ENCODE results near the gene PAM.
"Not testable (repeated sequence)": the region's sequence is repeated elsewhere in the genome, so short reads cannot be mapped to it uniquely, and the experiment has no call there.

The PAM gene

DNA sequence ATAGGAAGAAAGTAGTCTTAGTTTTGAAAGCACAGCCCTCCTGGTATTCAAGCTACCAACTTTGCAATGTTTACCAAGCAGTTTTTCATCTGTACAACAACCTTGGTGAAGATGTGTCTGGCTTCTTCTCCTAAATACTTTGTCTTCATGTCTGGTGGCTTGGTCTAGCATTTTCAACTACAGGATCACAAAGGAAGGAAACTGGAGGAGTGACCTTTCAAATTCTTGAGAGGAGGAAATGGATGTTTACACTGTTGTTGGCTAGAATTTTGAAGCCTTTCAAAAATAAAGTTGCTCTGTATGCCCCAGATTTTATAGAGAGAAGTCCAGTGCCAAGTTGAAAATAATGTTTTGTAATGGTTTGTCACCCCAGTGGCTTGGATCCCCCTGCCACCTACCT, 16.3 kb downstream of the PAM start:
- no peaks in the 10 kb centered on the region for H3K4me1 ChIP-seq (ENCODE audit: insufficient read depth, insufficient read length)

DNA sequence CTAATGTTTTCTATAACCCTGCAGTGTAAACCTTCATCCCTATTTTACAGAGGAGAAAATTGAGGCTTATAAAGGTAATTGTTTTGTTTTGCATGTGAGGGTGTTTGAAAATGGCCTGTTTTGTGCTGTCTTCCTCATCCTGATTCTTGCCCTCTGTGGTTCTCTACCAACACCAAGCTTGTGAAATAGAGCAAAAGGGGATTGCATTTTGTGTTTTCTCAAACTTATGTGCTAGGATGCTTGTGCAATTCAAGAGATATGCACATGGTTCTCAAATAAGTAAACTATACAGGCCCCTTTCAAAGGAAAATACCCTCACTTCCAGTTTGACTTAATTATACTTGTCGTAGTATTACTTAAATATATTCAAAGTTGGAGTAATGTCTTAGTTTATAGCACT, 17.2 kb downstream of the PAM start:
- no peak for TF ChIP-seq ZNF274 (IDR thresholded peaks at IDR 0.05; ENCODE audit: low read depth, low read length)
- no peak for TF ChIP-seq YY1 (IDR thresholded peaks at IDR 0.05; ENCODE audit: insufficient read depth, insufficient read length)
- TF ChIP-seq SUZ12 (IDR thresholded peaks at IDR 0.05; ENCODE audit: extremely low read depth, insufficient read depth, insufficient read length): no peak
- H3K4me1 ChIP-seq (ENCODE audit: insufficient read depth, insufficient read length): no peaks in the 10 kb centered on the region
- H3K9ac ChIP-seq (ENCODE audit: insufficient read length, low read depth): no peak overlapping the region
- H3K27me3 ChIP-seq (ENCODE audit: insufficient read depth, insufficient read length): no peaks in the 10 kb centered on the region
- no peak for DNase-seq (ENCODE audit: low read depth, low spot score)
- H3K36me3 ChIP-seq (ENCODE audit: insufficient read depth, insufficient read length, low read length): no peaks in the 10 kb centered on the region
- H3K4me3 ChIP-seq (ENCODE audit: insufficient read length, low read depth): no peak overlapping the region
- H3K9me3 ChIP-seq (ENCODE audit: insufficient read depth, low read length): no peaks in the 10 kb centered on the region

More for the DNA sequence above, 16.3 kb downstream of the PAM start:
- H3K27me3 ChIP-seq (ENCODE audit: insufficient read depth, insufficient read length): no peaks in the 10 kb centered on the region
- no peak for DNase-seq (ENCODE audit: low read depth, low spot score)
- H3K36me3 ChIP-seq (ENCODE audit: insufficient read depth, insufficient read length, low read length): no peaks in the 10 kb centered on the region
- no peak overlapping the region for H3K4me3 ChIP-seq (ENCODE audit: insufficient read length, low read depth)
- no peak overlapping the region for H3K9ac ChIP-seq (ENCODE audit: insufficient read length, low read depth)
- no peak for TF ChIP-seq ZNF274 (IDR thresholded peaks at IDR 0.05; ENCODE audit: low read depth, low read length)
- TF ChIP-seq YY1 (IDR thresholded peaks at IDR 0.05; ENCODE audit: insufficient read depth, insufficient read length): no peak
- no peak for TF ChIP-seq SUZ12 (IDR thresholded peaks at IDR 0.05; ENCODE audit: extremely low read depth, insufficient read depth, insufficient read length)
- no peaks in the 10 kb centered on the region for H3K9me3 ChIP-seq (ENCODE audit: insufficient read depth, low read length)

DNA sequence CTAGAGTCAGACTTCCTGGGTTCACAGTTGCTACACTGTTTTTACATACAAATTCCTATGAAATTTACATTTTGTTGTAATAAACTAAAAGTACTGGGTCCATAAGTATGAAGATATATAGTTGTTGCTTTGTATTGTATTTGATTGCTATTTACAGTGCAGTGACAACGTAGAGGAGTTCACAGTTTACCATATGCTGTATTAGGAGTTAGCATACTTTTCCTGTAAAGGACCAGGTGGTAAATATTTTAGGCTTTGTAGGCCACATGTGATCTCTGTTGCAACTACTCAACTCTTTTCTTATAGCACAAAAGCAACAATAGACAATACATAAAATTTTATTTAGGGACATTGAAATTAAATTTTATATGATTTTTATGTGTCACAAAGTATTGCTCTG, 18.0 kb downstream of the PAM start:
- no peak for TF ChIP-seq YY1 (IDR thresholded peaks at IDR 0.05; ENCODE audit: insufficient read depth, insufficient read length)
- no peak for TF ChIP-seq SUZ12 (IDR thresholded peaks at IDR 0.05; ENCODE audit: extremely low read depth, insufficient read depth, insufficient read length)
- Histone ChIP-seq H3K4me1 (ENCODE audit: insufficient read depth, insufficient read length) (no peaks in the 10 kb centered on the region), H3K36me3 (ENCODE audit: insufficient read depth, insufficient read length, low read length) (no peaks in the 10 kb centered on the region), H3K9me3 (ENCODE audit: insufficient read depth, low read length) (no peaks in the 10 kb centered on the region), H3K9ac (ENCODE audit: insufficient read length, low read depth) (no peak overlapping the region), H3K27me3 (ENCODE audit: insufficient read depth, insufficient read length) (no peaks in the 10 kb centered on the region), H3K4me3 (ENCODE audit: insufficient read length, low read depth) (no peak overlapping the region)
- DNase-seq (ENCODE audit: low read depth, low spot score): no peak

- not testable (repeated sequence) for H3K9me3 ChIP-seq (ENCODE audit: insufficient read depth, low read length); H3K4me3 ChIP-seq (ENCODE audit: insufficient read length, low read depth); H3K4me1 ChIP-seq (ENCODE audit: insufficient read depth, insufficient read length); H3K27me3 ChIP-seq (ENCODE audit: insufficient read depth, insufficient read length); DNase-seq (ENCODE audit: low read depth, low spot score); H3K36me3 ChIP-seq (ENCODE audit: insufficient read depth, insufficient read length, low read length); H3K9ac ChIP-seq (ENCODE audit: insufficient read length, low read depth)
Measured at GRCh38 chr5:102775756-102776155, 20.7 kb downstream of the PAM start.

DNA sequence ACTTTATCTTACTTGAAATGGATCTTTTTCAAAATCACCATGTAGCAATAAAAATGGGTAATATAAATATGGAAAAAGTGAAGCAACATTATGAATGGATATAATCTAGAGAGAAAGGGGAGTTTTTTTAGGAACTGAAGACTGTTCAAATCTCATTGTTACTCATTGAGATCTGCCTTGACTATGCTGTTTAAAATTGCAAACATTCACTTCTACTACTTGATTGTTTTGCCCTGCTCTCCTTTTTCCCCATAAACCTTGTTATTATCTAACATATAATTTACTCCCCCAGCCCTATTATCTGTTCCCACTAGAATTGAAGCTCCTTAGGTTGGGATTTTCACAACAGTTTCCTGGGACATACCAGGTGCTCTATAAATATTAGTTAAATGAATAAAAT, 22.0 kb downstream of the PAM start:
- H3K4me1 ChIP-seq (ENCODE audit: insufficient read depth, insufficient read length): no peaks in the 10 kb centered on the region
- no peak overlapping the region for H3K4me3 ChIP-seq (ENCODE audit: insufficient read length, low read depth)
- no peaks in the 10 kb centered on the region for H3K27me3 ChIP-seq (ENCODE audit: insufficient read depth, insufficient read length)
- no peaks in the 10 kb centered on the region for H3K9me3 ChIP-seq (ENCODE audit: insufficient read depth, low read length)
- TF ChIP-seq SUZ12 (IDR thresholded peaks at IDR 0.05; ENCODE audit: extremely low read depth, insufficient read depth, insufficient read length) (no peak), ZNF274 (IDR thresholded peaks at IDR 0.05; ENCODE audit: low read depth, low read length) (no peak), YY1 (IDR thresholded peaks at IDR 0.05; ENCODE audit: insufficient read depth, insufficient read length) (no peak)
- no peak overlapping the region for H3K9ac ChIP-seq (ENCODE audit: insufficient read length, low read depth)
- no peaks in the 10 kb centered on the region for H3K36me3 ChIP-seq (ENCODE audit: insufficient read depth, insufficient read length, low read length)
- DNase-seq (ENCODE audit: low read depth, low spot score): no peak

DNA sequence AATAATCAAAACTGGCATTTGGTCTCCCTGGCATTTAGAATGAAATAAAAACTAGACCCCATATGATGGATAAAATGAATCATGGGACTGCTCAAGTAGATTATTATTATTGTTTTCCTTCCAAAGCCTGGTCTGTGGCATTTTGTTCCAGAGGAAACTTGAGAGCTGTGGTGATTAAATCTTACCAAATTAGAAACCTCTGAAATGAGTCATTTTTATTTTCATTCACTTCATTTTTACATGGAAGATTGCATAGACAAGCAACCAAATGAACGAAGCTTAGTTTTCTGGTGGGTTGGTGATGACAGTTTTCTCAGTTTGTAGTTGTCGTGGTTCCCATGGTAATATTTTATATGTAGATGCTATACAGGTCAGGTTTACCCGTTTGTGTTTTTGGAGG, 23.4 kb downstream of the PAM start:
- TF ChIP-seq YY1 (IDR thresholded peaks at IDR 0.05; ENCODE audit: insufficient read depth, insufficient read length): no peak
- no peak for TF ChIP-seq ZNF274 (IDR thresholded peaks at IDR 0.05; ENCODE audit: low read depth, low read length)
- no peak for TF ChIP-seq SUZ12 (IDR thresholded peaks at IDR 0.05; ENCODE audit: extremely low read depth, insufficient read depth, insufficient read length)

DNA sequence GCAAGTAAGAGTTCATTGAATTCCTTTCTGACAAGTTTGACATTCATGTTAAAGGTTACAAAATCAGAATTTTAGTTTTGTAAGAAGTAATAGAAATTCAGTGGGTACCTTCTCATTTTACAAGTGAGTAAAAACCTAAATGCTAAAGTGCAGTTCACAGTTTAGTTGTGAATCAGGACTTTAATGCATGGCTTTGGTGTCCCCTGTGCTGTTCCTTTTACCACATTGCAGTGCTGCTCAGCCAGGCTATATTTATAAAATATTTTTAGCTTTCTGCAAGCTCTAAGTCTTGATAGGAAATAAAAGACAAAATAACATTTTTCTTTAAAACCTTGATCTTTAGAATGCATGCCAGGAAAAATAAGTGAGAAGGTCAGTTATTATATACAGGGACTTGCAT, 26.3 kb downstream of the PAM start:
- H3K4me3 ChIP-seq (ENCODE audit: insufficient read length, low read depth): no peak overlapping the region
- H3K36me3 ChIP-seq (ENCODE audit: insufficient read depth, insufficient read length, low read length): no peaks in the 10 kb centered on the region
- DNase-seq (ENCODE audit: low read depth, low spot score): no peak
- H3K9ac ChIP-seq (ENCODE audit: insufficient read length, low read depth): no peak overlapping the region
- no peaks in the 10 kb centered on the region for H3K9me3 ChIP-seq (ENCODE audit: insufficient read depth, low read length)
- H3K4me1 ChIP-seq (ENCODE audit: insufficient read depth, insufficient read length): no peaks in the 10 kb centered on the region
- no peak for TF ChIP-seq SUZ12 (IDR thresholded peaks at IDR 0.05; ENCODE audit: extremely low read depth, insufficient read depth, insufficient read length)
- TF ChIP-seq ZNF274 (IDR thresholded peaks at IDR 0.05; ENCODE audit: low read depth, low read length): no peak
- no peak for TF ChIP-seq YY1 (IDR thresholded peaks at IDR 0.05; ENCODE audit: insufficient read depth, insufficient read length)
- H3K27me3 ChIP-seq (ENCODE audit: insufficient read depth, insufficient read length): no peaks in the 10 kb centered on the region

More for the DNA sequence above, 23.4 kb downstream of the PAM start:
- Histone ChIP-seq H3K9ac (ENCODE audit: insufficient read length, low read depth) (no peak overlapping the region), H3K4me1 (ENCODE audit: insufficient read depth, insufficient read length) (no peaks in the 10 kb centered on the region), H3K27me3 (ENCODE audit: insufficient read depth, insufficient read length) (no peaks in the 10 kb centered on the region), H3K9me3 (ENCODE audit: insufficient read depth, low read length) (no peaks in the 10 kb centered on the region), H3K36me3 (ENCODE audit: insufficient read depth, insufficient read length, low read length) (no peaks in the 10 kb centered on the region), H3K4me3 (ENCODE audit: insufficient read length, low read depth) (no peak overlapping the region)
- no peak for DNase-seq (ENCODE audit: low read depth, low spot score)

DNA sequence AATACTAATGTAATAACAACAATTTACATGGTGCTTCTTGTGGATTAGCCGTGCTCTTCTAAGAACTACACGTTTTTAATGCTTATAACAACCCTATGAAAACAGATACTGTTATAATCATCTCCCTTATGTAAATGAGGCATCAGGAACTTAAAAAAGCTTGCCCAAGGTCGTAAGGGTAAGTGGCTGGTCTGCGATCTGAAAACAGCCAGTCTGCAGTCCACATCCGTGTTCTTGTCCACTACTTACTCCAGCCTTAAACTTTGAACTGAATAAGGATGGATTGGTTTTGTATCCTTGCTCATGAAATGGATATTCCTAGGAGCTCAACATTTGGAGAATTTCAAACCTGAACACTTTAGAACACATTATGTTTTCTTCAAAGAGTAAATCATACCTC, 26.7 kb downstream of the PAM start:
- no peaks in the 10 kb centered on the region for H3K27me3 ChIP-seq (ENCODE audit: insufficient read depth, insufficient read length)
- no peaks in the 10 kb centered on the region for H3K4me1 ChIP-seq (ENCODE audit: insufficient read depth, insufficient read length)
- no peaks in the 10 kb centered on the region for H3K9me3 ChIP-seq (ENCODE audit: insufficient read depth, low read length)
- no peaks in the 10 kb centered on the region for H3K36me3 ChIP-seq (ENCODE audit: insufficient read depth, insufficient read length, low read length)
- TF ChIP-seq ZNF274 (IDR thresholded peaks at IDR 0.05; ENCODE audit: low read depth, low read length) (no peak), SUZ12 (IDR thresholded peaks at IDR 0.05; ENCODE audit: extremely low read depth, insufficient read depth, insufficient read length) (no peak), YY1 (IDR thresholded peaks at IDR 0.05; ENCODE audit: insufficient read depth, insufficient read length) (no peak)
- DNase-seq (ENCODE audit: low read depth, low spot score): no peak
- no peak overlapping the region for H3K4me3 ChIP-seq (ENCODE audit: insufficient read length, low read depth)
- no peak overlapping the region for H3K9ac ChIP-seq (ENCODE audit: insufficient read length, low read depth)
